SK-MEL-5 (cell line): ENCODE data around the gene CCDC30. TPM values are rescaled to one million over a fixed set of nuclear protein-coding genes. Genes with fewer than 3 reads are reported as not detected.
A peak's percentile ranks its signal among the peaks of the same experiment; 100 is the strongest.
"Not testable (repeated sequence)": the region's sequence is repeated elsewhere in the genome, so short reads cannot be mapped to it uniquely, and the experiment has no call there.

ENCODE experiments used
- DNase-seq: peaks from one replicate; pipeline ENCODE4 v3.0.0-alpha.2; 2016; ENCODE audit warnings: low read depth, low spot score
- in situ Hi-C: cut with HindIII; loops from 2 replicates; pipeline ENCODE4 v1.10.0; 2016; ENCODE audit warnings: low sequenced_read_pairs, high pct_unique_total_duplicates, low pct_unique_long_range_greater_than_20kb
- total RNA-seq: library from RNA; depleted of rRNA; stranded (reverse); fragments of >200 nt; shearing (Covaris generic); gene quantifications from 2 replicates; pipeline ENCODE4 v1.2.3, GENCODE V29; 2014

CCDC30 gene
- total RNA-seq, 1 experiment from 2014 or later, result 1.5 TPM

- in situ Hi-C loops, result no loop called here
These were observed 113.8 kb downstream of the CCDC30 start for GRCh38 chr1:42576935-42577334.

GRCh38 chr1:42586016-42586415 is 122.9 kb downstream of the CCDC30 start:
- in situ Hi-C loops, result no loop called here
- no peak for DNase-seq

More at GRCh38 chr1:42576935-42577334, 113.8 kb downstream of the CCDC30 start:
- DNase-seq, result no peak

- in situ Hi-C loops, result no loop called here
- no peak for DNase-seq
These were observed 124.7 kb downstream of the CCDC30 start for GRCh38 chr1:42587753-42588152.

- in situ Hi-C loops, result no loop called here
- no peak for DNase-seq
These were observed 129.7 kb downstream of the CCDC30 start for GRCh38 chr1:42592811-42593210.

GRCh38 chr1:42593486-42594100 is 130.5 kb downstream of the CCDC30 start:
- no peak for DNase-seq
- in situ Hi-C loops, result no loop called here

- in situ Hi-C loops, result no loop called here
- DNase-seq, result no peak
These were observed 138.4 kb downstream of the CCDC30 start for GRCh38 chr1:42601472-42601871.

- in situ Hi-C loops, result no loop called here
- DNase-seq, result no peak
These were observed 150.7 kb downstream of the CCDC30 start for GRCh38 chr1:42613803-42614131.

- no peak for DNase-seq
- in situ Hi-C loops, result no loop called here
These were observed 155.8 kb downstream of the CCDC30 start for GRCh38 chr1:42618866-42619265.

GRCh38 chr1:42620307-42620706 is 157.2 kb downstream of the CCDC30 start:
- no peak for DNase-seq
- in situ Hi-C loops, result no loop called here

- DNase-seq, in situ Hi-C loops: not testable (repeated sequence)
These were observed 158.1 kb downstream of the CCDC30 start for GRCh38 chr1:42621180-42621579.

GRCh38 chr1:42627205-42627604 is 164.1 kb downstream of the CCDC30 start:
- in situ Hi-C loops, result not testable (repeated sequence)

GRCh38 chr1:42639116-42639515 is 176.0 kb downstream of the CCDC30 start:
- no peak for DNase-seq
- in situ Hi-C loops, result no loop called here

More at GRCh38 chr1:42627205-42627604, 164.1 kb downstream of the CCDC30 start:
- DNase-seq, result not testable (repeated sequence)

GRCh38 chr1:42646056-42646455 is 183.0 kb downstream of the CCDC30 start:
- in situ Hi-C loops, result no loop called here
- no peak for DNase-seq

GRCh38 chr1:42657201-42657600 is 194.1 kb downstream of the CCDC30 start:
- in situ Hi-C loops, result no loop called here
- DNase-seq, result no peak

- in situ Hi-C loops, result no loop called here
These were observed 195.1 kb downstream of the CCDC30 start, which contains the start of gene PPIH for GRCh38 chr1:42657981-42658876. TSS of gene PPIH (plus strand) at chr1:42658423. CDS start at chr1:42658447, 24 bp downstream.

GRCh38 chr1:42658877-42659337 is 195.8 kb downstream of the CCDC30 start:
- in situ Hi-C loops, result no loop called here
- DNase-seq, result no peak

More at GRCh38 chr1:42657981-42658876, 195.1 kb downstream of the CCDC30 start, which contains the start of gene PPIH:
- DNase-seq, result peak; percentile 90

- no peak for DNase-seq
- in situ Hi-C loops, result no loop called here
These were observed 197.9 kb downstream of the CCDC30 start for GRCh38 chr1:42660907-42661500.

GRCh38 chr1:42669936-42670335 is 206.8 kb downstream of the CCDC30 start:
- in situ Hi-C loops, result no loop called here
- no peak for DNase-seq
